ENCODE measurements around the gene UGT1A5. TPM values are rescaled to one million over a fixed set of nuclear protein-coding genes. Genes with fewer than 3 reads are reported as not detected.

UGT1A5 gene
- polyA plus RNA-seq, 1 experiment, result not detected

GRCh38 chr2:233816771-233817170 is 104.1 kb downstream of the UGT1A5 start:
- TF ChIP-seq CTCF (IDR thresholded peaks at IDR 0.05; ENCODE audit: insufficient read depth, low read depth, low read length), result no peak
- Histone ChIP-seq H3K4me3 (ENCODE audit: low read depth, low read length) (no peak overlapping the region), H3K27me3 (ENCODE audit: control insufficient read depth, insufficient read depth, low read length) (0 out of 2 replicates have a peak, but pooled peaks cover 1% of the 10 kb centered on the region), H3K36me3 (ENCODE audit: control insufficient read depth, insufficient read depth, low read length) (no peaks in the 10 kb centered on the region)
- no peak for DNase-seq (ENCODE audit: low read depth)
- CTCF ChIA-PET, result no interaction called here
- POLR2A ChIA-PET, result no interaction called here

- H3K4me3 ChIP-seq (ENCODE audit: low read depth, low read length), result no peak overlapping the region
- H3K27me3 ChIP-seq (ENCODE audit: control insufficient read depth, insufficient read depth, low read length), result 0 out of 2 replicates have a peak, but pooled peaks cover 1% of the 10 kb centered on the region
- TF ChIP-seq CTCF (IDR thresholded peaks at IDR 0.05; ENCODE audit: insufficient read depth, low read depth, low read length), result no peak
- no peaks in the 10 kb centered on the region for H3K36me3 ChIP-seq (ENCODE audit: control insufficient read depth, insufficient read depth, low read length)
- no peak for DNase-seq (ENCODE audit: low read depth)
- ChIA-PET POLR2A (no interaction called here), CTCF (no interaction called here)
Measured at GRCh38 chr2:233817361-233817911, 104.7 kb downstream of the UGT1A5 start.

- H3K4me3 ChIP-seq (ENCODE audit: low read depth, low read length), result no peak overlapping the region
Measured at GRCh38 chr2:233817995-233818638, 105.4 kb downstream of the UGT1A5 start.

GRCh38 chr2:233818639-233819621 is 106.2 kb downstream of the UGT1A5 start:
- POLR2A ChIA-PET, result no interaction called here
- H3K36me3 ChIP-seq (ENCODE audit: control insufficient read depth, insufficient read depth, low read length), result no peaks in the 10 kb centered on the region
- DNase-seq (ENCODE audit: low read depth), result no peak
- no peak for TF ChIP-seq CTCF (IDR thresholded peaks at IDR 0.05; ENCODE audit: insufficient read depth, low read depth, low read length)
- H3K27me3 ChIP-seq (ENCODE audit: control insufficient read depth, insufficient read depth, low read length), result no peaks in the 10 kb centered on the region
- CTCF ChIA-PET, result interaction anchor here (1.0 kb wide), 1 partner anchor 52 kb away, joined by 3 read pairs; no protein-coding TSS in a partner anchor
- H3K4me3 ChIP-seq (ENCODE audit: low read depth, low read length), result no peak overlapping the region

More at GRCh38 chr2:233817995-233818638, 105.4 kb downstream of the UGT1A5 start:
- POLR2A ChIA-PET, result no interaction called here
- Histone ChIP-seq H3K27me3 (ENCODE audit: control insufficient read depth, insufficient read depth, low read length) (0 out of 2 replicates have a peak, but pooled peaks cover 1% of the 10 kb centered on the region), H3K36me3 (ENCODE audit: control insufficient read depth, insufficient read depth, low read length) (no peaks in the 10 kb centered on the region)
- CTCF ChIA-PET, result no interaction called here
- no peak for DNase-seq (ENCODE audit: low read depth)
- no peak for TF ChIP-seq CTCF (IDR thresholded peaks at IDR 0.05; ENCODE audit: insufficient read depth, low read depth, low read length)

Data from BJ (cell line).